HG02981 (cell line): ENCODE measurements around the gene PITPNM1.
"Not testable (repeated sequence)": the region's sequence is repeated elsewhere in the genome, so short reads cannot be mapped to it uniquely, and the experiment has no call there.

Experiments
- ATAC-seq: cut with Tn5 transposase; IDR thresholded peaks from one replicate; pipeline ENCODE4 v1.9.1; 2021; ENCODE audit warnings: mild to moderate bottlenecking, moderate library complexity; ENCODE audit not compliant: unreplicated experiment

The PITPNM1 gene

GRCh38 chr11:67523556-67524479, 18.7 kb upstream of the PITPNM1 start:
- ATAC-seq = no peak

- no peak for ATAC-seq
Measured at GRCh38 chr11:67522844-67523555, 17.8 kb upstream of the PITPNM1 start, which contains the start of gene CABP2. TSS of gene CABP2 (minus strand) at chr11:67523446. CDS start at chr11:67523326, 120 bp downstream.

- ATAC-seq = no peak
Measured at GRCh38 chr11:67522338-67522737, 17.2 kb upstream of the PITPNM1 start.

GRCh38 chr11:67521924-67522323, 16.8 kb upstream of the PITPNM1 start:
- no peak for ATAC-seq

- ATAC-seq = no peak
Measured at GRCh38 chr11:67520856-67521824, 16.0 kb upstream of the PITPNM1 start.

- no peak for ATAC-seq
Measured at GRCh38 chr11:67519726-67520125, 14.6 kb upstream of the PITPNM1 start.

GRCh38 chr11:67517784-67518552, 12.8 kb upstream of the PITPNM1 start:
- ATAC-seq = no peak

- no peak for ATAC-seq
Measured at GRCh38 chr11:67516806-67517205, 11.6 kb upstream of the PITPNM1 start.

- no peak for ATAC-seq
Measured at GRCh38 chr11:67514116-67514515, 9.0 kb upstream of the PITPNM1 start.

GRCh38 chr11:67511558-67511957, 6.4 kb upstream of the PITPNM1 start:
- not testable (repeated sequence) for ATAC-seq

GRCh38 chr11:67510023-67510345, 4.8 kb upstream of the PITPNM1 start:
- ATAC-seq = no peak

- peak; percentile 33 for ATAC-seq
Measured at GRCh38 chr11:67508486-67509121, 3.4 kb upstream of the PITPNM1 start.

- ATAC-seq = peak; percentile 78
Measured at GRCh38 chr11:67507864-67508485, 2.8 kb upstream of the PITPNM1 start, which contains the start of gene CDK2AP2. TSS of gene CDK2AP2 (minus strand) at chr11:67508162. CDS start at chr11:67508082, 80 bp downstream.

GRCh38 chr11:67507242-67507863, 2.2 kb upstream of the PITPNM1 start:
- ATAC-seq = no peak

- no peak for ATAC-seq
Measured at GRCh38 chr11:67506426-67507051, 1.4 kb upstream of the PITPNM1 start.

GRCh38 chr11:67505605-67506396, 638 bp upstream of the PITPNM1 start:
- ATAC-seq = no peak
